IMR-90 (cell line): Measurements from ENCODE around the gene NOP10. TPM values are rescaled to one million over a fixed set of nuclear protein-coding genes. Genes with fewer than 3 reads are reported as not detected.

Experiments
- ATAC-seq: fragments of 200-7000 bp; cut with Tn5 transposase; 2 replicates; pipeline ENCODE4 v1.9.1; 2020; ENCODE audit warnings: low read depth, mild to moderate bottlenecking, moderate library complexity
- BruUV-seq: library from RNA; stranded (reverse); fragments of 400-500 nt; replicated peaks from 2 replicates; lab custom pipeline; 2021; lab: Mats Ljungman, UMichigan
- CTCF ChIA-PET: fragments of 300-600 bp; formaldehyde crosslinking; extraction: SDS; loops from one replicate; lab custom pipeline; 2021; ENCODE audit warnings: antibody characterized with exemption; lab: Yijun Ruan, JAX
- POLR2A ChIA-PET: fragments of 300-600 bp; sonication (Branson Sonifier 250); formaldehyde crosslinking; loops from one replicate; lab custom pipeline; 2022; ENCODE audit warnings: antibody characterized with exemption; ENCODE audit not compliant: unreplicated experiment; lab: Charles Lee
- DNase-seq: peaks from one replicate; pipeline ENCODE4 v3.0.0; 2013
- H2AFZ ChIP-seq: replicated peaks from 2 replicates; pipeline ENCODE3; 2013; ENCODE audit warnings: low read length, mild to moderate bottlenecking; ENCODE audit not compliant: poor library complexity
- H2AK5ac ChIP-seq: 2 replicates; pipeline ENCODE4 v1.6.1; 2013; ENCODE audit warnings: low read depth, low read length, inconsistent platforms
- H2AK9ac ChIP-seq: replicated peaks from 2 replicates; pipeline ENCODE3; 2013; ENCODE audit warnings: mild to moderate bottlenecking, low read depth, low read length, moderate library complexity; ENCODE audit not compliant: poor library complexity
- H2BK120ac ChIP-seq: 2 replicates; pipeline ENCODE4 v1.6.1; 2013; ENCODE audit warnings: low read depth, low read length, inconsistent platforms
- H2BK15ac ChIP-seq: 3 replicates; pipeline ENCODE4 v1.6.1; 2013; ENCODE audit warnings: low read depth, low read length, inconsistent platforms
- H2BK20ac ChIP-seq: 2 replicates; pipeline ENCODE4 v1.6.1; 2013; ENCODE audit warnings: low read depth, mild to moderate bottlenecking, inconsistent platforms, low read length, moderate library complexity
- H2BK5ac ChIP-seq: 2 replicates; pipeline ENCODE4 v1.6.1; 2013; ENCODE audit warnings: mild to moderate bottlenecking, low read depth, low read length, inconsistent platforms; ENCODE audit not compliant: poor library complexity, severe bottlenecking
- H3K14ac ChIP-seq: replicated peaks from 2 replicates; pipeline ENCODE4 v1.6.1; 2013; ENCODE audit warnings: low read depth, low read length, inconsistent platforms
- H3K18ac ChIP-seq: 2 replicates; pipeline ENCODE4 v1.6.1; 2013; ENCODE audit warnings: low read depth, low read length, control low read depth
- H3K23ac ChIP-seq: 2 replicates; pipeline ENCODE4 v1.6.1; 2013; ENCODE audit warnings: low read depth, low read length, inconsistent platforms
- H3K27ac ChIP-seq: 2 replicates; pipeline ENCODE4 v1.5.1; 2013; ENCODE audit warnings: mild to moderate bottlenecking, control low read depth, low read length; ENCODE audit not compliant: insufficient read depth
- H3K27me3 ChIP-seq: 2 replicates; pipeline ENCODE4 v1.6.1; 2013; ENCODE audit warnings: low read length; ENCODE audit not compliant: control insufficient read depth, insufficient read depth
- H3K36me3 ChIP-seq: 2 replicates; pipeline ENCODE4 v1.6.1; 2013; ENCODE audit warnings: low read length, mixed read lengths; ENCODE audit not compliant: control insufficient read depth, insufficient read depth
- H3K4ac ChIP-seq: 2 replicates; pipeline ENCODE4 v1.6.1; 2013; ENCODE audit warnings: low read depth, low read length, inconsistent platforms
- H3K4me1 ChIP-seq: 2 replicates; pipeline ENCODE4 v1.6.1; 2013; ENCODE audit warnings: low read length, mixed read lengths; ENCODE audit not compliant: control insufficient read depth, insufficient read depth
- H3K4me2 ChIP-seq: 2 replicates; pipeline ENCODE4 v1.6.1; 2013; ENCODE audit warnings: low read depth, mild to moderate bottlenecking, control low read depth, low read length, moderate library complexity
- H3K4me3 ChIP-seq: 2 replicates; pipeline ENCODE4 v1.5.1; 2013; ENCODE audit warnings: low read depth, mild to moderate bottlenecking, control low read depth, low read length, moderate library complexity; ENCODE audit not compliant: insufficient read depth
- H3K56ac ChIP-seq: 2 replicates; pipeline ENCODE4 v1.6.1; 2013; ENCODE audit warnings: low read length, inconsistent platforms; ENCODE audit not compliant: insufficient read depth; ENCODE audit errors: extremely low read depth
- H3K79me1 ChIP-seq, 2 experiments: 2 replicates each; pipeline ENCODE4 v1.6.1; 2013; ENCODE audit warnings: low read length in 2 of 2, inconsistent platforms in 1 of 2, low read depth in 1 of 2
- H3K9ac ChIP-seq: 2 replicates; pipeline ENCODE4 v1.6.1; 2013; ENCODE audit warnings: low read depth, low read length, control low read depth
- H3K9me1 ChIP-seq: 2 replicates; pipeline ENCODE4 v1.6.1; 2013; ENCODE audit warnings: low read length, inconsistent platforms; ENCODE audit not compliant: insufficient read depth
- H3K9me3 ChIP-seq: 2 replicates; pipeline ENCODE4 v1.6.1; 2013; ENCODE audit warnings: low read length; ENCODE audit not compliant: control insufficient read depth, insufficient read depth
- H4K20me1 ChIP-seq: 2 replicates; pipeline ENCODE4 v1.6.1; 2013; ENCODE audit warnings: low read length, inconsistent platforms; ENCODE audit not compliant: insufficient read depth
- H4K5ac ChIP-seq: 2 replicates; pipeline ENCODE4 v1.6.1; 2013; ENCODE audit warnings: mild to moderate bottlenecking, low read depth, low read length, control low read depth
- H4K8ac ChIP-seq, 2 experiments: 2 replicates each; pipeline ENCODE4 v1.6.1; 2013; ENCODE audit warnings: low read depth in 2 of 2, low read length in 2 of 2, control low read depth in 1 of 2, inconsistent platforms in 1 of 2
- H4K91ac ChIP-seq: 2 replicates; pipeline ENCODE4 v1.6.1; 2013; ENCODE audit warnings: low read depth, low read length, inconsistent platforms; ENCODE audit not compliant: insufficient read depth
- CHD1 ChIP-seq: IDR thresholded peaks from 2 replicates; pipeline ENCODE4 v1.6.1; 2012; ENCODE audit warnings: low read depth, low read length, improper control_type of control experiment
- WGBS, 2 experiments: methylation state at CpG; one replicate each; pipeline versions ENCODE4 v1.1.5 to v1.1.7; 2013; ENCODE audit warnings: missing lambda C conversion rate in 2 of 2; ENCODE audit not compliant: insufficient read length in 1 of 2; ENCODE audit errors: extremely low coverage in 2 of 2; 5-methylcytosine and 5-hydroxymethylcytosine counted together
- dilution Hi-C: fragments of 300-500 bp; cut with HindIII; formaldehyde crosslinking; loops from one replicate; pipeline ENCODE4 v1.14.3; 2018; ENCODE audit warnings: low sequenced_read_pairs; ENCODE audit not compliant: unreplicated experiment
- in situ Hi-C: fragments of 300-500 bp; cut with MboI; formaldehyde crosslinking; loops from 3 replicates; pipeline ENCODE4 v1.14.3; 2019; ENCODE audit warnings: low sequenced_read_pairs, inconsistent platforms, mixed read lengths
- intact Hi-C: fragments of 100-400 bp; cut with micrococcal nuclease; formaldehyde crosslinking; loops from 2 replicates; pipeline ENCODE4 v1.10.0; 2022
- polyA plus RNA-seq, 3 experiments: library from polyadenylated mRNA; depleted of rRNA; stranded (reverse); fragments of >200 nt; gene quantifications; 2 replicates each; pipeline ENCODE4 v1.2.3, GENCODE V29; 2012; ENCODE audit warnings: low replicate concordance in 1 of 3
- total RNA-seq: library from RNA; depleted of rRNA; stranded (reverse); fragments of >200 nt; gene quantifications from 2 replicates; pipeline ENCODE4 v1.2.3, GENCODE V29; 2012

Gene NOP10
- total and polyA plus RNA-seq, 2 of the 4 experiments (the other 2 are of a cell fraction): 141 to 468 TPM

DNA sequence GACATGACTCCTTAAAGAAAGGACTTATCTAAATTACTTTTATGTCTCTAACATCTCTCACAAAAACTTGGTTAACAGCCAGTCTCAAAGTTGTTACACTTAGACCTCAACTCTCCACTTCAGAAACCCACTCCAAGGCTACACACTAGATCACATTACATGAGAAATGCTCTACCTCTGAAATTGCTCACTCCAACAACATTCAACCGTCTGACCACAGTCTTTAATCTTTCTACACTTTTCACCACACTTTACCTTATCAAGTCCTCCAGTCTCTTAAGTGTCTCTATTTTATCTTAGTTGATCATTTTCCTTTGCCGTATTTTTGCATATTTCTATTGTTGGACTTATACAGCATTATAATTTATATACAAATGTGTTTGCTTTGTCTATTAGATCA, 11.1 kb downstream of the NOP10 start:
- H3K79me1 ChIP-seq: peaks cover under 1 to 5% of the 10 kb centered on the region in 2 experiments; a peak in 3 of 4 replicates
- H2BK20ac ChIP-seq: no peak overlapping the region
- no peak overlapping the region for H3K27ac ChIP-seq
- H3K56ac ChIP-seq: no peak overlapping the region
- H4K5ac ChIP-seq: no peak overlapping the region
- no TSS peak for BruUV-seq
- H3K23ac ChIP-seq: no peak overlapping the region
- H2AK9ac ChIP-seq: no peak overlapping the region
- H3K18ac ChIP-seq: no peak overlapping the region
- dilution Hi-C loops (no loop called here), intact Hi-C loops (no loop called here), in situ Hi-C loops (no loop called here)
- ATAC-seq (no peak), DNase-seq (no peak)
- no peaks in the 10 kb centered on the region for H3K9me3 ChIP-seq
- H3K4me1 ChIP-seq: peaks cover 4% of the 10 kb centered on the region
- H3K14ac ChIP-seq: no peak overlapping the region
- no peak overlapping the region for H2AFZ ChIP-seq
- no peak overlapping the region for H3K4me2 ChIP-seq
- H2BK120ac ChIP-seq: no peak overlapping the region
- no peaks in the 10 kb centered on the region for H3K27me3 ChIP-seq
- no peaks in the 10 kb centered on the region for H3K36me3 ChIP-seq
- no peak overlapping the region for H2BK5ac ChIP-seq
- H4K20me1 ChIP-seq: no peaks in the 10 kb centered on the region
- TF ChIP-seq CHD1: no peak
- no peak overlapping the region for H4K91ac ChIP-seq
- no peak overlapping the region for H4K8ac ChIP-seq
- POLR2A ChIA-PET: no interaction called here
- CTCF ChIA-PET: no interaction called here
- H2BK15ac ChIP-seq: no peak overlapping the region
- H3K4ac ChIP-seq: no peak overlapping the region
- no peak overlapping the region for H3K9ac ChIP-seq
- no peaks in the 10 kb centered on the region for H3K9me1 ChIP-seq
- no peak overlapping the region for H3K4me3 ChIP-seq
- no peak overlapping the region for H2AK5ac ChIP-seq
- 86 to 100% methylated on average over 1 of the region's 2 CpGs for WGBS, 2 experiments
